Osteocyte (in vitro differentiated cells): Measurements from ENCODE around the gene SLC25A14. TPM values are rescaled to one million over a fixed set of nuclear protein-coding genes. Genes with fewer than 3 reads are reported as not detected.

Experiments
- DNase-seq: peaks from one replicate; pipeline ENCODE4 v3.0.0; 2021; ENCODE audit warnings: mixed read lengths; ENCODE audit not compliant: unreplicated experiment; ENCODE audit errors: extremely low spot score
- H3K27ac Mint-ChIP-seq: one replicate; pipeline ENCODE4 v1.8.0; 2021; ENCODE audit warnings: mild to moderate bottlenecking, mixed read lengths; ENCODE audit not compliant: unreplicated experiment
- H3K27me3 Mint-ChIP-seq: one replicate; pipeline ENCODE4 v1.8.0; 2021; ENCODE audit warnings: mixed read lengths; ENCODE audit not compliant: unreplicated experiment
- H3K36me3 Mint-ChIP-seq: one replicate; pipeline ENCODE4 v1.8.0; 2021; ENCODE audit warnings: mixed read lengths; ENCODE audit not compliant: unreplicated experiment
- H3K4me1 Mint-ChIP-seq: one replicate; pipeline ENCODE4 v1.8.0; 2021; ENCODE audit warnings: mixed read lengths; ENCODE audit not compliant: unreplicated experiment
- H3K4me3 Mint-ChIP-seq: one replicate; pipeline ENCODE4 v1.8.0; 2021; ENCODE audit warnings: mild to moderate bottlenecking, moderate library complexity, mixed read lengths; ENCODE audit not compliant: unreplicated experiment
- H3K9me3 Mint-ChIP-seq: one replicate; pipeline ENCODE4 v1.8.0; 2021; ENCODE audit warnings: mixed read lengths; ENCODE audit not compliant: unreplicated experiment
- CTCF ChIP-seq: fragments of 200-600 bp; sonication (generic); IDR thresholded peaks from 2 replicates; pipeline ENCODE4 v1.5.0; 2021; ENCODE audit warnings: antibody characterized with exemption, mild to moderate bottlenecking, moderate library complexity
- total RNA-seq: library from RNA; stranded (reverse); gene quantifications from 2 replicates; pipeline ENCODE4 v1.2.1, GENCODE V29; 2021

Gene SLC25A14
- total RNA-seq, 1 donor from 2014 or later: 12.8 TPM

GRCh38 chrX:130378024-130378669 is 38.4 kb downstream of the SLC25A14 start:
- Mint-ChIP-seq H3K36me3 (no peaks in the 10 kb centered on the region), H3K27me3 (peaks cover 4% of the 10 kb centered on the region), H3K4me3 (no peak overlapping the region), H3K9me3 (no peaks in the 10 kb centered on the region), H3K27ac (no peak overlapping the region), H3K4me1 (no peaks in the 10 kb centered on the region)
- DNase-seq: no peak
- no peak for TF ChIP-seq CTCF

- TF ChIP-seq CTCF: no peak
- H3K36me3 Mint-ChIP-seq: no peaks in the 10 kb centered on the region
- H3K9me3 Mint-ChIP-seq: no peaks in the 10 kb centered on the region
- peaks cover 5% of the 10 kb centered on the region for H3K27me3 Mint-ChIP-seq
- H3K27ac Mint-ChIP-seq: no peak within 1 kb of the TSS
- no peak within 1 kb of the TSS for H3K4me3 Mint-ChIP-seq
- no peaks in the 10 kb centered on the region for H3K4me1 Mint-ChIP-seq
- DNase-seq: no peak
These were observed 45.8 kb downstream of the SLC25A14 start, which contains the start of gene GPR119 for GRCh38 chrX:130385520-130385919. Gene GPR119, minus strand, starts transcription at chrX:130385674. Its CDS starts 227 bp downstream, at chrX:130385447.

DNA sequence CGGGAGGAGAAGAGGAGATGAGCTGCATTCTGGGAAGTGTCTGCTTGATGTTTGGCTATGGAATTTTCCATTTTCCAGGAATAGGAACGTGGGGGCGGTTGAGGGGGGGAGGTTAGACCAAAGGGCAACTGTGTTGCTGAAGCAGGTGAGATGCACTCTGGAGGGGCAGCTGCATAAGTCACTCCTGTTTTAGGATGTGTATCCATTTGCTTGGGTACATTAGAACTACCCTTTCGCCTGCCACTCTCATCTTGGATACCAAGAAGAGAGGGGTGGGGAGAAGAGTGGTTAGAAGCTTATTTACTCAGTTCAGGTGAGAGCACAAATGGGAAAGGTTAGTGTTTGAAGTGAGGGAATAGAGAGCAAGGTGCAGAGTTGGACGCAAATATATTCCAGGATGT is 46.7 kb downstream of the SLC25A14 start:
- no peak overlapping the region for H3K27ac Mint-ChIP-seq
- no peak overlapping the region for H3K4me3 Mint-ChIP-seq
- H3K27me3 Mint-ChIP-seq: peaks cover 5% of the 10 kb centered on the region
- no peaks in the 10 kb centered on the region for H3K36me3 Mint-ChIP-seq
- DNase-seq: no peak
- H3K4me1 Mint-ChIP-seq: no peaks in the 10 kb centered on the region
- TF ChIP-seq CTCF: no peak
- H3K9me3 Mint-ChIP-seq: no peaks in the 10 kb centered on the region

GRCh38 chrX:130393451-130394074 is 53.8 kb downstream of the SLC25A14 start:
- Mint-ChIP-seq H3K27me3 (peaks cover 14% of the 10 kb centered on the region), H3K27ac (no peak overlapping the region), H3K4me3 (no peak overlapping the region), H3K36me3 (no peaks in the 10 kb centered on the region), H3K9me3 (no peaks in the 10 kb centered on the region), H3K4me1 (no peaks in the 10 kb centered on the region)
- peak; percentile 76 for TF ChIP-seq CTCF
- peak; percentile 83 for DNase-seq

DNA sequence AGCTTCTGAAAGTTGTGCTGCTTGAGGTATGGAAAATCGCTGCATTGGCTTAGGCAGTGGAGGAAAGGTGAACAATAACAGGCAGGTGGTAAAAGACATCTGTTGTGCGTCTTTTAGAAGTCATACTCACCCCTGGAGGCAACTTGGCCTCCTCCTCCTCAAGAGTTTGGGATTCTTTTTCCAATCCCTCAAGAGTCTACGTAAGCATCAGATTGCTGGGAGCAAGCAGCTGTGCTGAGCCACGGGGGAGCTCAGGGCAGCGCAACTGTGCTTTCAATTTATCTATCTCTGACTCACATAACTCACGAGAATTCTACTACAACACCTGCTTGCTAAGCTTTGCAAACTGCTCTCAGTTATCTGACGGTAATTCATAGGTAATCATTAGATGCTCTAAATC is 55.6 kb downstream of the SLC25A14 start:
- TF ChIP-seq CTCF: no peak
- Mint-ChIP-seq H3K4me1 (no peaks in the 10 kb centered on the region), H3K27ac (no peak overlapping the region), H3K9me3 (no peaks in the 10 kb centered on the region), H3K36me3 (no peaks in the 10 kb centered on the region), H3K4me3 (no peak overlapping the region), H3K27me3 (peaks cover 22% of the 10 kb centered on the region)
- peak; percentile 23 for DNase-seq
